RWPE1 (cell line): ENCODE results near the gene MPIG6B.
A peak's percentile ranks its signal among the peaks of the same experiment; 100 is the strongest.

Experiments
- CTCF ChIA-PET: fragments of 350-600 bp; sonication (Branson Sonifier 250); formaldehyde crosslinking; extraction: SDS; loops from one replicate; lab custom pipeline; 2021; lab: Yijun Ruan, JAX
- POLR2A ChIA-PET: fragments of 400-600 bp; formaldehyde crosslinking; extraction: SDS; loops from one replicate; lab custom pipeline; 2020; ENCODE audit warnings: antibody characterized with exemption; ENCODE audit not compliant: low non-redundant PET; lab: Yijun Ruan, JAX
- DNase-seq: peaks from one replicate; pipeline ENCODE4 v3.0.0; 2012; ENCODE audit warnings: low spot score
- H3K27ac ChIP-seq: fragments of 450-650 bp; 2 replicates; pipeline ENCODE4 v1.5.1; 2017
- TF ChIP-seq, protein P1 (sequence below): fragments of 450-650 bp; conservative IDR thresholded peaks from 2 replicates; pipeline ENCODE4 v1.5.1; 2017; ENCODE audit warnings: low read depth, mild to moderate bottlenecking

MPIG6B gene

DNA sequence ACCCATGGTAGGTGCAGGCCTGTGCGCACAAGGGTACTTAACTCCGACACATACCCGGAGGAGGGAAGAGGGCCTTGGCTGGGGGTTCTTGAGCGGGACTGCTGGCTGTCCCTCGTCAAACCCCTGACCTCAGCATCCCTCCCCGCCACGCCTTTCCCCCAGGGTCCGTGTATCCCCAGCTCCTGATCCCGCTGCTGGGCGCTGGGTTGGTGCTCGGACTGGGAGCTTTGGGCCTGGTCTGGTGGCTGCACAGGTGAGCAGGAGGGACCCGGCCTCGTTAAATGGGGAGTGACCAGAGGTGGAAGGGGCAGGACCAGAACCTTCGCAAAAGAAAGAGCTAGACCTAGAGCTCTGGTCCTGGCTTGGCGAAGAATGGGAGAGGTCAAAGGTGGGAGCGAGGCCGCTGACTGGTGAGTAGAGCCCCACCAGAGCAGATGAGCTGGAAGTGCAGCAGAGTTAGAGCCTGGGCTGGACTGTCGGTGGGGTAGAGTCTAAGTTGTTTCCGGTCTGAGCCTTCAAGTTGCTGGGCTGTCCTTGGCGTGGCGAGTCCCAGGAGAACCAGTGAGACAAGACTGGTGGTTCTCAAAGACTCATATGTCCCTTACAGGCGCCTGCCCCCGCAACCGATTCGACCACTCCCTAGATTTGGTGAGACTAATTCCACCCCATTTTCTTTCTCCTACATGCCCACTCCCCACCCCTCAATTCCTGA, 963 bp downstream of the MPIG6B start:
- POLR2A ChIA-PET: no interaction called here
- DNase-seq: no peak
- no peak overlapping the region for H3K27ac ChIP-seq
- CTCF ChIA-PET: interaction anchor here (0.5 to 1.1 kb wide), 3 partner anchors 46 to 220 kb away, joined by 3 to 5 read pairs (median 3); no protein-coding TSS in a partner anchor
- TF ChIP-seq, protein P1, sequence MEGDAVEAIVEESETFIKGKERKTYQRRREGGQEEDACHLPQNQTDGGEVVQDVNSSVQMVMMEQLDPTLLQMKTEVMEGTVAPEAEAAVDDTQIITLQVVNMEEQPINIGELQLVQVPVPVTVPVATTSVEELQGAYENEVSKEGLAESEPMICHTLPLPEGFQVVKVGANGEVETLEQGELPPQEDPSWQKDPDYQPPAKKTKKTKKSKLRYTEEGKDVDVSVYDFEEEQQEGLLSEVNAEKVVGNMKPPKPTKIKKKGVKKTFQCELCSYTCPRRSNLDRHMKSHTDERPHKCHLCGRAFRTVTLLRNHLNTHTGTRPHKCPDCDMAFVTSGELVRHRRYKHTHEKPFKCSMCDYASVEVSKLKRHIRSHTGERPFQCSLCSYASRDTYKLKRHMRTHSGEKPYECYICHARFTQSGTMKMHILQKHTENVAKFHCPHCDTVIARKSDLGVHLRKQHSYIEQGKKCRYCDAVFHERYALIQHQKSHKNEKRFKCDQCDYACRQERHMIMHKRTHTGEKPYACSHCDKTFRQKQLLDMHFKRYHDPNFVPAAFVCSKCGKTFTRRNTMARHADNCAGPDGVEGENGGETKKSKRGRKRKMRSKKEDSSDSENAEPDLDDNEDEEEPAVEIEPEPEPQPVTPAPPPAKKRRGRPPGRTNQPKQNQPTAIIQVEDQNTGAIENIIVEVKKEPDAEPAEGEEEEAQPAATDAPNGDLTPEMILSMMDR: no peak

DNA sequence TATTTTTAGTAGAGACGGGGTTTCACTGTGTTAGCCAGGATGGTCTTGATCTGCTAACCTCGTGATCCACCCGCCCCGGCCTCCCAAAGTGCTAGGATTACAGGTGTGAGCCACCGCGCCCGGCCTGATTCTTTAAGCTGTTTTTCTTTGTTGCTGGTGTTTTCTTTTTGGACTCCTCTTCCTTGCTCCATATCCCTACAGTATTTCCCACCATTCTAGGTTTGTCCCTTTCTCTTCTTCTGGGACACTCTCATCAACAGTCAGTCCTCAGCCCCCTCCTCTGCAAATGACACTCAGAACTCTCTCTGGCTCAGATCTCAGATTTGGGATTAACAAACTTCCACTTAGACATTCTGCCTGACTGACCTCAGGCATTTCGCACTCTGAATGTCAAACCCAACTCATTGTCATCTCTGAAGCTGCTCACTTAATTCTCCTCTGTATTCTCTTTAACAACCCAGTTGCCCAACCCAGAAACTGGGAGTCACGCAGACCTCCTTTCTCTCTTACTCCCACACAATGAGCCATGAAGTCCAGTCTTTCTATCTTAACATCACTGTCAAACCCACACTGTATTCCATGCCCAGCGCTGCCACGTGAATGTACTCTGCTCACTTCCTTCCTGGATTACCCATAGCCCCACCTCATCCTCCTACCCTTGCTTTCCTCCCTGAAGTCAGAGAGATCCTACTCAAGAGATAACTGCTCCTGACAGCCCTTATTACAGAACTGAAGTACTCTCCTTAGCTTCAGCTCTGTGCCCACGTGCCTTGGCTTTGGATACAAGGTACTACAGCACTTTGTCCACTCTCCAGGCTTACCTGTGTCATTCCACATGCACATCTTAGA, 2.6 kb downstream of the MPIG6B start:
- POLR2A ChIA-PET: no interaction called here
- TF ChIP-seq, protein P1: no peak
- DNase-seq: no peak
- no peak overlapping the region for H3K27ac ChIP-seq
- CTCF ChIA-PET: interaction anchor here (0.7 kb wide), 1 partner anchor 22 kb away, joined by 5 read pairs; no protein-coding TSS in a partner anchor

DNA sequence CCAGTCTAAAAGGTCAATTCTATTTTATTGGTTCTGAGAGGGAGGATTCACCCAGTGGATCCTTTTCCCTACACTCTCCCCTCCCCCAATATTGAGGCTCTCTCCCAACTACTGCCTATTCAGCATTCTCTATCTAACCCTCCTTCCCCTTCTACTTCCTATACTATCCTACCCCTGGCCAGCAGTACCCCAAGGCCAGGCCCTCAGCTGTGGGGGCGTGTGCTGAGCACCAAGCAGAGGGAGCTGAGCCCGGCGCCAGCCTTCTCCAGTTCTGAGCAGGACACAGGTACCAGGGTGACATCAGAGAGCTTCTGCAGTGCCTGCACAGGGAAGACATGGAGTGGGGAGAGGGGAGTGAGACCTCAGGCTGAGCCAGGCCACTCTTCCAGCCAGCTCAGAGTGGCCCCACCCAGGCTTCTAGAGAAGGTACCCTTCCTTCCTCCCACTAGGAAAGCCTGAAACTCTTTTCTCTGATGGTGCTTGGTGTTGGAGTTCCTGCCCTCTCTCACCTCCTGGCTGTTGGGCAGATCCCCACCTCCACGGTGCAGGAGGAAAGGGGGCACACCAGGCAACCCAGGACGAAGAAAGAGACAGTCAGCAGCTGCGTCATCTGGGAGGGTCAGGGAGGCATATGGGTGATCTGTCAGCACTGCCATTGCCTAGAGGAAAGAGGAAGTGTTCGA, 4.0 kb downstream of the MPIG6B start:
- ChIA-PET POLR2A (no interaction called here), CTCF (no interaction called here)
- H3K27ac ChIP-seq: peak overlapping the region; percentile 25
- TF ChIP-seq, protein P1: no peak
- DNase-seq: no peak

DNA sequence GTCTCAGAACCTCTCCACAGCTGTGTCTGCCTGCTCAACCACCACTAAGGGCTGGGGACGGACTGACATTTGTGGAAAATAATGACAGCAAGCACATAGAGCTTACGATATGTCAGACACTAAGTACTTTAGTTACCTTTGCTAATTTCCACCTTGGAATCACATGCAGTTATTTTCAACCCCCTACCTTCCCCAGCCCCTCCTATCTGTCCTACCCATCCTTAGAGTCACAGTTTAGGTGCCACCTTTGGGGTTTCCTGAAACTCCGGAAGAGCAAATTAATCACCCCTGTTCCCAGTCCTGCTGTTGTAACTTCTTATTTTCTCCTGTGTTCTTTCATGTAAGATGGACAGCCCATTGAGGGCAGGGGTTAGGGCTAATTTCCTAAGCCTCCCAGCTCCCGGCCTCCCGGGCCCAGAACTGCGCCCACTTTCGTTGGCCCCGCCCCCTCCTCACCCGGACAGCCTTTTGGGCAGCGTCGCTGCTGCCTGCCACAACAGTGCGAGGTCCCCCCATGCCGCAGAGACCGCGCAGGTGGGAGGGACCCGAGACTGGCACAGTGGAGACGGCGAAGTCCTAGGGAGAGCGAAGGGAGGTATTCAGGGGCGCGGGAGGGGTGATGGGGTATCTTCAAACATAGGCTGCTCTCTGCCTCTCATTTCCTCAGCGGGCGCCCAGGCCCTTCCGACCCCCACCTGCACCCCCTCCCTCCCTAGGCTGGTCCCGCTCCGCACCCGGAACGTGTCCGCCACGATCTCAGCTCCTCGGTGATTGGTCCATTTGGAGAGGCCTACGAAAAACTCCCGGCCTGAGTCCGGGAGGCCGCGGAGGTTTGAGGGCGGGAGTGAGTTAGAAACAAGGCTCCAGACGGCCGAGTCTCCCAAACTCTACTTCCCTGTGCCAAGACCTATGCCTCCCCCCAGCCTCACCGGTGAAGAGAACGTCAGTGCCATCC, 4.8 kb downstream of the MPIG6B start:
- TF ChIP-seq, protein P1: no peak
- H3K27ac ChIP-seq: peak overlapping the region; percentile 94
- DNase-seq: no peak
- ChIA-PET POLR2A (no interaction called here), CTCF (interaction anchor here (0.5 to 0.6 kb wide), 2 partner anchors 19 to 47 kb away, joined by 4 read pairs; partner anchors contain the start of gene LY6G5C)

DNA sequence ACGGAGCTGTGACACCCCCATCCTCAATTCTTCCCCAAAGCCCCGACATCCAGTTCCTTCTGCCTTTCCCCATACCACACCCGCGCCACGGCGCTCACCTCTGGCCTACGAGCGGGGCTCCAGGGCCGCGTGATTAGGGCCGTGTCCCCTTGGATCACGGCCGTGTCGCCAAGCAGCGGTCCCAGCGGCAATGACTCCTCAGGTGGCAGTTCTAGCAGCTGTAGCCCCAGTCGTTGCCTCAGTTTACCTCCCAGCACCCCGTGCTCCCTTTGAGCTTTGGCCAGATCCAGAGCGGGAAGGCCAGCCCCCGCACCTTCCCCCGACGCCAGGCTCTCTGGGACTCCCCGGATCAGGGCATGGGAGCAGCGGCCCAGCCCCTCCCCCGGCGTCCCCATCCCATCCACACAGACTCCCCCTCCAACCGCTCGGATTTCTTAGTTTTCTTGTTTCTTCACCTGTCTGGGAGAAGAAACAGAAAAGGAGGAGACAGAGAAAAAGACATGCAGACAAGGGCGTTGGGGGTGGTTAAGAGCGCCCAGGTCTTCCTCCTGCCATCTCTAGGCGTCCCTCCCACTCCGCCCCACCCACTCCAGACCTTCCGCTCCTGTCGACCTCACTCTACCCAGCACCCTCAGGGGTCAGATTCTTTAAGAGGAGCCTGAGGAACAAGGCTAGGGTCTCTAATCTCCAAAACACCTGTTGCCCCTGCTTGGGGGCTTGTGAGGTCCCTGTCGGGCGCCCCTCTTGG, 5.8 kb downstream of the MPIG6B start, which contains the start of gene DDAH2:
Gene DDAH2, minus strand, starts transcription at position 533 of the 748 bp plus-strand sequence. Its CDS starts 138 bp downstream, at position 395.
- no peak for DNase-seq
- ChIA-PET POLR2A (interaction anchor here (0.6 to 1.1 kb wide), 2 partner anchors 18 to 42 kb away, joined by 4 to 7 read pairs; no protein-coding TSS in a partner anchor), CTCF (interaction anchor here (0.5 to 1.4 kb wide), 11 partner anchors 11 to 135 kb away, joined by 3 to 8 read pairs (median 4); partner anchors contain the start of genes LY6G5C and LY6G6F)
- TF ChIP-seq, protein P1: peak; percentile 84
- H3K27ac ChIP-seq: peak within 1 kb of the TSS; percentile 94
